ENCODE results near the gene KLKB1. TPM values are rescaled to one million over a fixed set of nuclear protein-coding genes. Genes with fewer than 3 reads are reported as not detected.

KLKB1 gene
- total RNA-seq = 100 to 1,000 TPM in 2 of 6 experiments, 10 to 100 TPM in 4; 48.1 to 130 (median 75.8) TPM
- long read RNA-seq, transcript KLKB1-201 (15 exons, 2,363 nt) = major isoform, 13 of 33 reads
- long read RNA-seq, partial matches to known transcripts = 17 of 33 reads
- long read RNA-seq, other reads (novel, unspliced or antisense) = 3 of 33 reads

GRCh38 chr4:186227221-186227620 is at the start of gene KLKB1:
TSS of gene KLKB1 (plus strand) at chr4:186227507. CDS start at chr4:186228196, 689 bp downstream.
- Histone ChIP-seq H3K4me1 (peaks cover 0 to 43% (median 7%) of the 10 kb centered on the region in 4 donors), H3K36me3 (peaks cover 0 to 2% (median under 1%) of the 10 kb centered on the region in 4 donors), H3K27me3 (no peaks in the 10 kb centered on the region), H3K27ac (peak within 1 kb of the TSS; percentile 37 to 87 (median 77)), H3K9me3 (no peaks in the 10 kb centered on the region), H3K4me3 (peak within 1 kb of the TSS; percentile 10 to 51 (median 33))
- TF ChIP-seq POLR2A (IDR thresholded peaks at IDR 0.05) (peak; percentile 28), CTCF (IDR thresholded peaks at IDR 0.05) (peak in 1 of 4 donors; percentile 12)
- DNase-seq = no peak
- peak; percentile 77 to 84 (median 82) for ATAC-seq
- intact Hi-C loops (cut with DNase I) = no loop called here
- WGBS (ENCODE audit: insufficient coverage, low coverage, low lambda C conversion rate, missing lambda C conversion rate) = 33% methylated on average over 5 of the region's 5 CpGs

GRCh38 chr4:186188107-186188506 is 39.2 kb upstream of the KLKB1 start:
- no peaks in the 10 kb centered on the region for H3K27me3 ChIP-seq
- H3K4me1 ChIP-seq = peaks cover 0 to 17% (median 1%) of the 10 kb centered on the region in 4 donors
- no peak overlapping the region for H3K4me3 ChIP-seq
- ATAC-seq (no peak), DNase-seq (no peak)
- intact Hi-C loops (cut with DNase I) = no loop called here
- H3K27ac ChIP-seq = no peak overlapping the region
- WGBS (ENCODE audit: insufficient coverage, low coverage, low lambda C conversion rate, missing lambda C conversion rate) = 78% methylated on average over 3 of the region's 3 CpGs
- H3K36me3 ChIP-seq = no peaks in the 10 kb centered on the region
- TF ChIP-seq POLR2A (IDR thresholded peaks at IDR 0.05) = no peak
- TF ChIP-seq CTCF (IDR thresholded peaks at IDR 0.05) = no peak
- H3K9me3 ChIP-seq = no peaks in the 10 kb centered on the region

DNA sequence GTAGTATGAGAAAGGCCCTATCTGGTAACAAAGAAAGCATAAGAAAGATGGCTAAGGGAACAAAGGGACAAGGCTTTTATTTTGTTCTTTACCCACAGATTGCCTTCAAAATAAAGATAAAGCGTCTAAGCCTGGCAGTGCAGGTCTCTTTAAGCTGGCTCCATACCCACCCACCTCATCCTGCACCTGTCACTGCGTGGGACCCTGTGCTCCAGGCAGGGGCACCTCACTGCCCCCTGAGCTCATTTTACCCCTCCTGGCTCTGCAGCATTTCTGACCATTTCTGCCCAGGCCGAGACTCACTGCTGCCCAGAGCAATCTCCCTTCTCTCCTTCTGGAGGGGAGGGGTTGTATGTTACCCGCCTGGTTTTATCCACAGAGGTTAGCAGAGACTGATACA is 37.7 kb upstream of the KLKB1 start:
- Histone ChIP-seq H3K36me3 (no peaks in the 10 kb centered on the region), H3K4me1 (peaks cover 0 to 25% (median 4%) of the 10 kb centered on the region in 4 donors), H3K27ac (peak overlapping the region in 2 of 3 donors; percentile 97 to 98), H3K9me3 (no peaks in the 10 kb centered on the region), H3K27me3 (no peaks in the 10 kb centered on the region), H3K4me3 (peak overlapping the region in 1 of 3 donors; percentile 88)
- intact Hi-C loops (cut with DNase I) = no loop called here
- TF ChIP-seq POLR2A (IDR thresholded peaks at IDR 0.05) (no peak), CTCF (IDR thresholded peaks at IDR 0.05) (no peak)
- DNase-seq = no peak
- WGBS (ENCODE audit: insufficient coverage, low coverage, low lambda C conversion rate, missing lambda C conversion rate) = 37% methylated on average over 4 of the region's 4 CpGs
- no peak for ATAC-seq

- no peaks in the 10 kb centered on the region for H3K36me3 ChIP-seq
- H3K27ac ChIP-seq = peak overlapping the region; percentile 97 to 98 (median 98)
- ATAC-seq = peak; percentile 44 to 61 (median 53)
- intact Hi-C loops (cut with DNase I) = no loop called here
- no peaks in the 10 kb centered on the region for H3K9me3 ChIP-seq
- H3K4me3 ChIP-seq = peak overlapping the region; percentile 88 to 92 (median 88)
- H3K27me3 ChIP-seq = no peaks in the 10 kb centered on the region
- 2% methylated on average over 4 of the region's 34 CpGs for WGBS (ENCODE audit: insufficient coverage, low coverage, low lambda C conversion rate, missing lambda C conversion rate)
- TF ChIP-seq POLR2A (IDR thresholded peaks at IDR 0.05) = no peak
- TF ChIP-seq CTCF (IDR thresholded peaks at IDR 0.05) = peak in 1 of 4 donors; percentile 19
- peaks cover 0 to 25% (median 4%) of the 10 kb centered on the region in 4 donors for H3K4me1 ChIP-seq
- peak in 2 of 3 donors; percentile 47 to 66 for DNase-seq
Observed at GRCh38 chr4:186190581-186191199, 36.6 kb upstream of the KLKB1 start.

Measured in right lobe of liver (tissue), 6 donors.